Measurements from ENCODE around the gene PEX11G.
"Not testable (repeated sequence)": the region's sequence is repeated elsewhere in the genome, so short reads cannot be mapped to it uniquely, and the experiment has no call there.

Gene PEX11G

GRCh38 chr19:7467009-7467989 lies 21.5 kb downstream of the PEX11G start:
- no peak for DNase-seq (ENCODE audit: low spot score)

- no peak for DNase-seq (ENCODE audit: low spot score)
Observed at GRCh38 chr19:7463575-7463974, 25.3 kb downstream of the PEX11G start.

- DNase-seq (ENCODE audit: low spot score), result no peak
Observed at GRCh38 chr19:7461841-7462629, 26.8 kb downstream of the PEX11G start.

GRCh38 chr19:7460562-7460966 lies 28.3 kb downstream of the PEX11G start:
- no peak for DNase-seq (ENCODE audit: low spot score)

GRCh38 chr19:7459773-7460172 lies 29.1 kb downstream of the PEX11G start:
- DNase-seq (ENCODE audit: low spot score), result no peak

GRCh38 chr19:7458675-7459074 lies 30.2 kb downstream of the PEX11G start:
- no peak for DNase-seq (ENCODE audit: low spot score)

- DNase-seq (ENCODE audit: low spot score), result no peak
Observed at GRCh38 chr19:7456964-7457541, 31.8 kb downstream of the PEX11G start.

- DNase-seq (ENCODE audit: low spot score), result no peak
Observed at GRCh38 chr19:7455600-7456296, 33.1 kb downstream of the PEX11G start.

GRCh38 chr19:7454998-7455397 lies 33.8 kb downstream of the PEX11G start:
- no peak for DNase-seq (ENCODE audit: low spot score)

GRCh38 chr19:7450243-7451223 lies 38.3 kb downstream of the PEX11G start:
- DNase-seq (ENCODE audit: low spot score), result no peak

GRCh38 chr19:7449391-7450070 lies 39.3 kb downstream of the PEX11G start:
- DNase-seq (ENCODE audit: low spot score), result not testable (repeated sequence)

- no peak for DNase-seq (ENCODE audit: low spot score)
Observed at GRCh38 chr19:7447648-7448047, 41.2 kb downstream of the PEX11G start.

GRCh38 chr19:7445104-7445503 lies 43.7 kb downstream of the PEX11G start:
- DNase-seq (ENCODE audit: low spot score), result no peak

GRCh38 chr19:7444042-7444441 lies 44.8 kb downstream of the PEX11G start:
- no peak for DNase-seq (ENCODE audit: low spot score)

GRCh38 chr19:7442423-7442822 lies 46.4 kb downstream of the PEX11G start:
- no peak for DNase-seq (ENCODE audit: low spot score)

GRCh38 chr19:7441468-7442146 lies 47.2 kb downstream of the PEX11G start:
- DNase-seq (ENCODE audit: low spot score), result no peak

GRCh38 chr19:7440188-7440975 lies 48.5 kb downstream of the PEX11G start:
- no peak for DNase-seq (ENCODE audit: low spot score)

GRCh38 chr19:7435586-7435985 lies 53.2 kb downstream of the PEX11G start:
- no peak for DNase-seq (ENCODE audit: low spot score)

GRCh38 chr19:7434391-7434790 lies 54.4 kb downstream of the PEX11G start:
- DNase-seq (ENCODE audit: low spot score), result no peak

All from GM03348 (cell line).